Pons (tissue), 1 donor: ENCODE results near the gene SYT7.

ENCODE experiments used
- DNase-seq: peaks from one replicate; pipeline ENCODE4 v3.0.0-alpha.2; 2016; ENCODE audit warnings: low spot score

The SYT7 gene

GRCh38 chr11:61553373-61554171 lies 27.3 kb downstream of the SYT7 start:
- DNase-seq: no peak

GRCh38 chr11:61552108-61552635 lies 28.7 kb downstream of the SYT7 start:
- DNase-seq: no peak

DNA sequence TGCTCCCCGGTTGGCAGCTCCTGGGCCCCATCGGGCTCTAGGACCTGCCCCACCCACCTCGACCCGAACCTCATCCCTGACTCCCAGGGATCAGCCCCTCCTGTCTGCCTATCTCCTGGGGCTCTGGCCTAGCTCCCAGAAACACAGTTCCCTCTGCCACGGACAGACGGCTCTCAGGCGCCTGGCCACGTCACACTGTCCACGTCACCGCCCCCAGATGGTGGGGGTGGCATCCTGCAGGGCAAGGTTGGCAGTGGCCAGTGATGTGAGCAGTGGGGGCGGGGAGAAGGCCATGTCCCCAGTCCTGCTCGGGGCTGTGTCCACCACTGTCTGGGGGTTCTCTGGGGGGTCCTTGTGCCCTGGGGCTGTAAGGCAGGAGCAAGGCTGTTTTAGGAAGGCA lies 29.2 kb downstream of the SYT7 start:
- DNase-seq: no peak

GRCh38 chr11:61550665-61551227 lies 30.1 kb downstream of the SYT7 start:
- no peak for DNase-seq

- DNase-seq: no peak
Measured at GRCh38 chr11:61549662-61550568, 31.0 kb downstream of the SYT7 start.

DNA sequence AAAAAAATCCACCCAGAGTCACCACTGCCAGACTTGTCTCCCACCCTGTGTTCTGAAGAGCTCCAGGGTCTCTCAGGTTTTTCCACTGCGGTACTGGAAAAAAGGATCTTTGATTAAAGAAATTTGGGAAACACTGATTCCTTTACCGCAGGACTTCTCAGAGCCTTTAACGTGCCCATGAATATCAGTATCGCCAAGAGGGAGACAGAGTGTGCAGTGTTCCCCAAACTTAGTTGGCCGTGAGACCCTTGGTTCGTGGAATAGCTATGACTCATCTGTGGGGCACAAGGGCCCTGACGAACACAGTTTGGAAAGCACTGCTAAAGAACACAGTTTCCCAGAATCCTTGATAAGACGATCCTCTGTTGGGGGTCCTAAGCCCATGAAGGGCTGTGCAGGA lies 31.7 kb downstream of the SYT7 start:
- no peak for DNase-seq

GRCh38 chr11:61547246-61547645 lies 33.6 kb downstream of the SYT7 start:
- DNase-seq: no peak

- no peak for DNase-seq
Measured at GRCh38 chr11:61546663-61547062, 34.2 kb downstream of the SYT7 start.

DNA sequence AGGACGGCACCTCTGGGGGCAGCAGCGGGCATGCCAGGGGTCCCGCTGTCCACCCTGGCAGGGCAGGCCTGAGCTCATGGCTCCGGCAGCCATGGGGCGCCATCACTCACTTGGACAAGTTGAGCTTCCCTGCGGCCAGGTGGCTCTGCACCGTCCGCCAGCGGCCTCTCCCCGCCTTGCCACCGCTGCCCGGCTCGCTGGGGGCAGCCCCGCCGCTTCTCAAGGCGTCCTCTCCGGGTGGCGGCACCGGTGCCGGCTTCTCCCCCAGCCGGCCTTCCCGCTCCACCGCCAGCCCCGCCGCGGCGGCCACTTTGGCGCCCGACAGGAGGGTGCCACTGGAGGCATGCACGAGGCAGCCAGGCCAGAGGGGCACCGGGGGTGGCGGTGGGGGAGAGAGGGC lies 35.0 kb downstream of the SYT7 start:
- no peak for DNase-seq

DNA sequence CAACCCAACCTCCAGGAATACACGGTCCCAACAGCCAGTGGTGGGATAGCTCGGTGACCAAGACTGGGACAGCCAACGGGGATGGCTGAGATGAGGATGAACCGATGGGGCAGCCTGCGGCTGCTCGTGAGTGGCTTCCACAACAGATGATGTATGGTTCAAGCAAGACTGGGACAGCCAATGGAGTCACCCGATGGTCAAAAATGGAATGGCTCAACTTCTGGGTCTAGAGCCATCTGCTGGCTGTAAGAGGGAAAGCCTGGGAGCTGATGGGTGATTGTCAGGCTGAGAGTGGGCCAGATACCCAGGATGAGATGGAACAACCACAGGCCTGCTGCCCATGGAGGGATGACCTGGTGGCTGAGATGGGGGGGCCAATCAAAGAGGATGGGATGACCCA lies 35.5 kb downstream of the SYT7 start:
- DNase-seq: no peak

DNA sequence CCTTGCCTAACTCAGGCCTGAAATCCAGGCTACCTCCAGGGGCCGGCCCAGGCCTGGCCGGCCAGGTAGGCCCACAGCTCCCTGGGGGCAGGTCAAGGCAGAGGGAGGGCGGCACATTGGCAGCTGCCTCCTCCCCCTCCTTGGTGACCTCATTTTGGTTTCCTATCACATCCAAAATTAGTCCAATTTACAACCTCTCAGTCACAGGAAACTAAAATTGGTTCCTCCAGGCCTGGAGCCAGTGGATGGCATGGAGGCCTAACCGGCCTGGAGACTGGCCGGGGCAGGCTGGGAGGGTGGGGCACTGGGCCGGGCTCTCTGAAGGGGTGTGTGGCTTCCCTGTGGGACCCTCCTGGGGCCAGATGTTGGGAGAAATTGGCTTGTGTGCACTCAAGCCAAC lies 36.4 kb downstream of the SYT7 start:
- no peak for DNase-seq

- no peak for DNase-seq
Measured at GRCh38 chr11:61543606-61544306, 37.1 kb downstream of the SYT7 start.

- no peak for DNase-seq
Measured at GRCh38 chr11:61542705-61543104, 38.2 kb downstream of the SYT7 start.

DNA sequence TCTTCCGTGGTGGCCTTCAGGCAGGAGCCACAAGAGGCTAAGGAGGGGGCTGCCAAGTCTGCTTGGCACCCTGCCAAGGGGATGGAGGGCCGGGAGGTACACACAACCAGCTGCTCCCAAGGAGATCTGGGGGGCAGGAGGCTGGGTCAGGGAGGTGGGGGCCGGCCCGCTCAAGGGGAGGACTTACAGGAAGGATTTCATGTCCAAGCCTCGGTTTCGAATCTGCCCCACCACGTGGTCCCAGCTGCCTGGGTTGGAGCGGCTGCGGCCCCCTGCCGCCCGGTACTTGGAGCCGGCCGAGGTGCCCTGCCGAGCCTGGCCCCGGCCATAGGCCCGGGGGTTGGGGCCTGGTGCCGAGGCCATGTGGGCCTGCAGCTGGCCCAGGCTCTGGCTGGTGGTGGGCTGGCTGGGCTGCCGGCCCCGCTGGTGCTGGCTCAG lies 38.8 kb downstream of the SYT7 start:
- no peak for DNase-seq

GRCh38 chr11:61541598-61541997 lies 39.3 kb downstream of the SYT7 start:
- no peak for DNase-seq

- DNase-seq: no peak
Measured at GRCh38 chr11:61540528-61540927, 40.3 kb downstream of the SYT7 start.

DNA sequence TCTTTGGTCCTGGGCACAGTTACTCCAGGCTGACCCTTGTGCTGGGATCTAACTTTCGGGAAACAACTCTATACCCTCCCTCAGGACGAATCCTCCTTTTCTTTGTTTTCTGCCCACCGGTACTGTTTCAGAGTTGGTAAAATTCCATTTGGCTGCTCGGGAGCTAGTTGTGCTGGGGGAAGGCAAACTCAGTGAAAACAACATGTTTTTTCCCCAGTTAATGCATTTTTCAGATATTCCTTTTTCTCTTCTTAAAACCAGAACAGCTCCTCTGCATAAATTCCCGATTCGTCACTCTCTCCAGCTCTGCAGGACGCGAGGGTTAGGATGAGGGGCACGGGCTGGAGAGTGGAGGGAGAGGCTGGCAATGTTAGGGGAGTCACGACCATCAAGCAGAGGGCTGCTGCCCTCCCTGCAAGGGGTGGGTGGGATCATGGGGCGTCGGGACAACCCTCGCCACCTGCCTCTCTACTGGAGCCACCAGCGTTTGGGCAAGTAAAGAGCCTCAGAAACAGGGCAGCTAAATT lies 41.0 kb downstream of the SYT7 start:
- no peak for DNase-seq

GRCh38 chr11:61539006-61539405 lies 41.9 kb downstream of the SYT7 start:
- no peak for DNase-seq

- no peak for DNase-seq
Measured at GRCh38 chr11:61538636-61538961, 42.3 kb downstream of the SYT7 start.

- DNase-seq: no peak
Measured at GRCh38 chr11:61537326-61537725, 43.5 kb downstream of the SYT7 start.

GRCh38 chr11:61536676-61537270 lies 44.1 kb downstream of the SYT7 start:
- no peak for DNase-seq
